HL-60/S4 treated with phorbol 12-myristate 13-acetate at 8.2 ng/mL for 4 days and 3 days (cell line): Measurements from ENCODE around the gene PPFIBP2.

Source experiments
- in situ Hi-C: fragments of 300-500 bp; cut with MboI; formaldehyde crosslinking; loops from 2 replicates; pipeline ENCODE4 v1.15.0; 2022; ENCODE audit warnings: low sequenced_read_pairs

Gene PPFIBP2

DNA sequence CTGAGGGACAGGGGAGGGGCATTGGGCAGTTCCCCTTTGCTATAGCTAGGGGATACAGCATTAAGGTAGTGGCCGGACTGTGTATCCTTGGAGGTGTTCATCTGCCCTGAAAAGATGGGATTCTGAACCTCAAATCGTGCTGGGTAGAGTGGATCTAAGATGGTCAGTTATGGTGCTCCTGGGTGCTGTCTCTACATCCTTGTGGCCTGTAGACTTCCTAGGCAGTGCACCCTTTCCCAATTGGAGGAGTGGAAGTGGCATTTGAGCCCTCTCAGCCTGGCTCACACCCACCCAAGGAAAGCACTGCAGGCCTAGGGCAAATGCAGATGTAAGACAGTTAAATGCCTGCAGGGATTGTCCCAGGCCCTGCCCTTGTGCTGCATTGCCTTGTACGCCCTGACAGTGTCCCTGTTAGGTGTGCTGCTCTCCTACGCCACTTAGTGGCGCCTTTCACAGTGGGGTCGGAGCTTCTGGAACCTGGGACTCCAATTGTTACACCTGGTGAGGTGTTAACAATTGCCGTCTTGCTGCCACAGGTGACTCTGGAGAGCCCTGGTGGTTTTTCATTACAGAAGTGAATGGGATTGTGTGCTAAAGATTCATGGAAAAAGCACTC is 35.0 kb downstream of the PPFIBP2 start:
- in situ Hi-C loops = no loop called here

DNA sequence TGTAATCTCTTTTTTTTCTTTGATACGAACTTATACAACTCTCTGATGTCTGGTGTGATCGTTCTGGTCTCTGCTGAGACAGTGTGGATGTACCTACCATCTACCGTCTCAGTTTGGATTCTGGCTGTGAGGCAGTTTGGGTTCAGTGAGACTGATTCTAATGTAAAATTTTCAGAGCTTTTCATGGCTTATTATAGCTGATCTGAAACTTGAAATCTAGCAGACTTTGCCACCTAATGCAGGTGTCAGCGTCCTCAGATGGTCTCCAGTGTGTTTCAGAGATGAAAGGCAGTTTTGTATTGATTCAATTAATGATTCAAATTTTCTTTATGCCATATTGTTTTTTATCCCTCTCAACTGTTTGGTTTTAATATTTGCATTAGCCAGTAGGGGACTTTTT is 35.9 kb downstream of the PPFIBP2 start:
- in situ Hi-C loops = no loop called here

DNA sequence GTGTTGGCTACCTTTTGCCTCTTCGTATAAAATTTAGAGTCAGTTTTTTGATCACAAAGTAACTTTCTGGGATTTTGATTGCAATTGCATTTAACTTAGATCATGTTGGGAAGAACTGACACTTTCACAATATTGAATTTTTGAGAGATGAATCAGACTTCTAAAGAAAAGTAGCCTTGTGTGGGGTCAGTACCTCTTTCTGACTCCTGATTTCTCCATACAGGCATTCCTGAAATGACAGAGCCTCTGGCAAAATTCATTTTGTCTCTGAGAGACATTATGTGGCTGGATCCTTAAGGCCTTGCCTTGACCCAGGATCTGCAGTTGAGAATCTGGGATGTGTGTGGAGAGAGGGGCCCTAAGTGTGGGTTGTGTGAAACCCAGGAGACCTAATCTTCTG is 37.8 kb downstream of the PPFIBP2 start:
- in situ Hi-C loops = no loop called here

DNA sequence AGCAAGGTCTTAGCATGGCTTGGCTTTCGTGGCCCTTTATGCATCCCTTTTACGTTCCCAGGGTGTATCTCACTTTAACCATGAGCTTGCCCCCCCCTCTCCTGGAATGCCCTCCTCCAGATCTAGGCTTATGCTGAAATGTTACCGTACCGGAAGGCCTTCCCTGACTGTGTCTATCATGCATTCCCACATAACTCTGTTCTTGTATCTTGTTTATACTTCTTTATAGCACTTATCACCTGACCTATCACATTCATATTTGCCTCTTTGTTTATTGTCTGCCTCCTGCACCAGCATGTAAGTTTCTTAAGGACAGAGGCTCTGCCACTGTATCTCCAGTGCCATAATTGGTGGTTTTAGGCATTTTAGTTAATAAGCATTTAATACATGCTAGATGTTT is 38.9 kb downstream of the PPFIBP2 start:
- in situ Hi-C loops = no loop called here

DNA sequence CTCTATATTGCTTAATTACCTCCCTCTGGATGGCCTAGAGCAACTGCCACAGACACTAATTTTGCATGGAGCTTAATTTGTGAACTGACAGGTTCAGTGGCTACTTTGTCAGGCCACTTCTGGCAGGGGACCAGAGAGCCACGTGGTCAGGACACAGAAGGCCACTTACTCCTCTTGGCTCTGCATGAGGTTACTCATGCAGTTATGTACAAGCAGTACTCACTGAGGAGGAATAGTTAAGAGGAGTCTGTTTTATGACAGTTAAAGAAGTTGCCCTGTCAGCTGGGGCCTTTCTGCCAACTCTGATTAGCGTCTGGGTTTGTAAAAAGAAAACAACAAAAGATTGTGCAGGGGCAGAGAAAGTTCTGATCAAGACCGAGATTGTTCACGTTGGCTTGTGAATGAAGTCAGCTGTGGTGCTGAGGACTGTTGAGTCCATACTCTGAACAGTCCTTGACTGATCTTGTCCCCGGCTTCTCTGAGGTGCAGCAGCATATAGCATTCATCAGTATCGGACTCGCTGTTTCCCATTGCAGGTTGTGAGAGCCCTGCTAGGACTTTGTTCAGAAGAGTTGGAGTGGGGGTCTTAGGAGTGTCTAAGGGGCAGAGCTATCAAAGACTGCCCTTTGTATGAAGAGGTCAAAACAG is 41.4 kb downstream of the PPFIBP2 start:
- in situ Hi-C loops = no loop called here

DNA sequence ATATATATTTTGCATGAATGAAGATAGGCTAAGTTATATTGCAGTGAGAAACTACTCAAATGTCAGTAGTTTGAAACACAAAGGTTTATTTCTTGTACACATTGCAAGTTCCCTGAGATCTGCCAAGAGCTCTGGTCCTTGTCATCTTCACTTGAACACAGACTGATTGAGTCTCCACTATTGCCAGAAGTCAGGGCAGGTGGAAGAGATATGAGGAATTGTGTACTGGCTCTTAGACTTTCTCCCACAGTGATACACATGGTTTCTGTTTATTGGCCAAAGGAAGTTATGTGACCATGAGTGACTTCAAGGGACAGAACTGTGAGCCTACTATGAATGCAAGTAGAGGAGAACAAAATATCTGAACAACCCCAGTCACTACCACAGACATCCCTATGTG is 44.2 kb downstream of the PPFIBP2 start:
- in situ Hi-C loops = no loop called here

DNA sequence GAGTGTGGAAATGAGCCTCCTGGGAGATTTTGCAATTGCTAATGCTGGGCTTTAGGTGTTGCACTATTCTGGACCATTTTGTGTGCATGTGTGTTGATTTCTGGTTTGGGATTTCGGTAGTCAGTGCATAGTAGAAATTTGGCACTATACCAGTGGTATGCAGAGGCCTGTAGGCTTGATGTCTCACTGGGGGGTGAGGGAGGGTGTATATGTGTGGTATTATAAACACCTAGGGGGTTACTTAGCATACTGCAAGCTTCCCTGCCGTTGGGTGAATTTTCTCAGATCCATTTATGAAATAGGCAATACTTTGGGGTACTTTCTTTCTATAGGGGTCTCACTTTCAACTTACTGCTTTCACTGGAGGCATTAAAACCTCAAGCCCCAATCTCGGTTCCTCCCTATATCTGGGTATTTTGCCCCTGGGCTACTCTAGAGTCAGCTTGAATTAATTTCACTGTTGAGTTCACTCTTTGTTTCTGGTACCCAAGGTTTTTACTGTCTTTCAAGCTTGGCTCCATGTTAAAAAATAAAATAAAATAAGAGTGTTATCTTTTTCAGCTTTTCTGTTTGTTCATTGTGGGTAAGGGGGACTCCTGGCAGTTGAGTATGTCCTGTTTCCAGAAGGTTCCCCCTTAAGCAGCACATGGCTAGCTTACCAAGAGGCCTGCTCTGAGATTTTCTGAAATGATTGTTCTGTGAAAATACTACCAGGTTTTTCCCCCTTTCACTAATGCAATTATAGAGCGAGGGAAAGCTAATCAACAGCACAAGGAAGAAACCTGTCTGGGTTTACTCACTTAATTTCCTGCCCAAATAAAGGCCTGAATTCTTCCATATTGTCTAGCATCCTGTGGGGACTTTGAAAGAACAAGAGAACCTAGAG is 45.8 kb downstream of the PPFIBP2 start:
- in situ Hi-C loops = no loop called here

DNA sequence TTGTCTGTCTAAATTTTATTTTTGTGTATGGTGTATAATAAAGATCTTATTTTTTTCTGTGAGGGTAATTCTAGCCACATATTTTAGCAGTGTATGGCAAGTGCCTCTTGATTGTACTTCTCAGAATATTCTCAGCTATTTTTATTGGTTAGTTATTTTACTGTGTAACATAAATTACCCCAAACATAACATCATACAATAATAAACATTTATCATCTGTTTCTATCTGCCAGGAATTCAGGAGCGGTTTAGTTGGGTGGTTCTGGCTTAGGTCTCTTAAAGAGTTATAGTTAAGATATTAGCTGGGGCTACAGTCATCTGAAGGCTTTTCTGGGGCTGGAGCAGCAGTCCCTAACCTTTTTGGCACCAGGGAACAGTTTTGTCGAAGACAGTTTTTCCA is 47.8 kb downstream of the PPFIBP2 start:
- in situ Hi-C loops = no loop called here

DNA sequence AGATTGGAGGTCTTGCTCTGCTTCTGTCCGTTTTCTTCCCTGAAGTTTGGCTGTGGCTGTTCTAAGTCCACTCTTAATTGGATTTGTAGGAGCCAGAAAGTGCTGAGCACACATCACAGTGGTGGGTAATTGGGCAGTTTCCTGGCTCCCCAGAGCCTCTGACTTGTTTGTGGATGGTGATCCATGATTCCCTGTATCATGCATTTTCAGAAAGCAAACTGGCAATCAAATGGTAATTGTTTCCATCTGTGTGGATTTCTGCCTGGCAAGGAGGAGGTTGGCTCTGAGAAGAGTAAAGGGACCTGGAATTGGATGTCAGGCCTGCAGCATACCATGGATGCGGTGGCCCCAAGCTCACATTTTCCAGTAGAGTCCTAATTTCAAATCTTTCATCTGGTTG is 49.5 kb downstream of the PPFIBP2 start:
- in situ Hi-C loops = no loop called here

DNA sequence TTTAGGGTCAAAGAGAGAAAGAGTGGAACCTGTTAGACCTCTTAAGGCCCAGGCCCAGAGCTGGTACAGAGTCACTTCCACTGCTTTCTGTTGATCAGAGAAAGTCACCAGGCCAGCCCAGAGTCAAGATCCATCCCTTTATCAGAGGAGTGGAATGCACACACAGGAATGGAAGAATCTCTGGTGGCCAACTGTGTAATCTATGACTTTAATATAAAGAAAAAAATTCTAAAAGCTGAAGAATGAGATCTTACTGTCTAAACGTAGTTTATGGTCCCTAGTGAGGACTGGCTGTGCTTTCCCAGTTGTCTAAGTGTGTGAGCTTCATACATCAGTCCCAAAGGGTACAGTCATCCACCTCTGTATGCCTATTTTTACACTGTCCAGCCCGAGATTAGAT is 51.0 kb downstream of the PPFIBP2 start:
- in situ Hi-C loops = no loop called here

DNA sequence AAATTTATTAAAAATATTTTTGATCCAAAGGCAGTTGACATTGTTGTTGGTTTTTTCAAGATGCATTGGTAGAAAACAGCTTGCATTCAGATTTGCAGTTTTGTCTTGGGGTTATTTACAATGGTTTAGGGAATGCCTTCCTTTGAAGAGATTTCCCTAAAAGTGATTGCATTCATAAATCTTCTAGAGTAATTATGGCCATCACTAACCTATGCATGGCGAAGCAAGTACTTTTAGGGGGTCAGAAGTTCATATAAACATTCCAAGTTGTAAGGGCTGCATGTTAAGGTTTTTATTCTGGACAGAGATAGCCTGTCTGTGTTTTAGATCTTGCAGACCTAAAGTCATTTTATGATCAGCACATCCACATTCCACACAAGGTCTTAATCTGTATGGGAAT is 53.5 kb downstream of the PPFIBP2 start:
- in situ Hi-C loops = no loop called here

DNA sequence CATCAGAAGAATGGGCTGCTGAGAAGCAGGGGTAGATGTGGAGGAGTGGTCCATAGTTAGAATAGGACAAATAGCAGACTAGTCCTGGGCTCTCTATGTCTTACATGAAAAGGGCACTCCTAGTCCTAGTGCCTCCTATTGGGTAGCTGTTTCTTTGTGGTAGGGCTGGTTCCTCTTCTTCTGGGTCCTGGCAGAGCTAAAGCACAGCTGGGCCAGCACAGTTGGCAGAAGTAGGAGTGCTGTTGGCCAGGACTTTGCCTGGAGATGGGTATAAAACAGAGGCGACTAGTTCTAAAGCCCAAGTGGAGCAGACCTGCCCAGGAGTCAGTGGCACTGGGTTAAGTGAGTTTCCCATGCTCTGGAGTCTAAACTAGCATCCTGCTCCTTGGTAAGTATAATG is 55.2 kb downstream of the PPFIBP2 start:
- in situ Hi-C loops = no loop called here

DNA sequence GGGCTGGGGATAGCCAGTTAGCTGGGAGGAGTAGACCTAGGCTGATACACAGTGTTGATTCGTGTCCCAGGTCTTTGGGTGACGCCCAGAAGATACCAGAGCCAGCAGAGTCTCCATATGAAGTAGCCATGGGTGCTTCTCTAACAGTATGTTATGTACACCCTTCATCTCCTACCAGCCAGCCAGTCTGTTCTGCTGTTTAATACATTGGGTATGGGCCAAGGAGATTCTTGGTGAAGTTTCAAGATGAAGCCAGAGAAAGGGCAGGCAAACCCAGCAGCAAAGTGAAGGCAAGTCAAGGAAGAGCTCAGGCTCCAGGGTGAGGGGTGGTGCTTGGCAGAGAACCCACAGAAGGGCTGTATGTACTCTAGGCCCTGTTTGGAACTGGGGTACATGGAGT is 56.4 kb downstream of the PPFIBP2 start:
- in situ Hi-C loops = no loop called here

DNA sequence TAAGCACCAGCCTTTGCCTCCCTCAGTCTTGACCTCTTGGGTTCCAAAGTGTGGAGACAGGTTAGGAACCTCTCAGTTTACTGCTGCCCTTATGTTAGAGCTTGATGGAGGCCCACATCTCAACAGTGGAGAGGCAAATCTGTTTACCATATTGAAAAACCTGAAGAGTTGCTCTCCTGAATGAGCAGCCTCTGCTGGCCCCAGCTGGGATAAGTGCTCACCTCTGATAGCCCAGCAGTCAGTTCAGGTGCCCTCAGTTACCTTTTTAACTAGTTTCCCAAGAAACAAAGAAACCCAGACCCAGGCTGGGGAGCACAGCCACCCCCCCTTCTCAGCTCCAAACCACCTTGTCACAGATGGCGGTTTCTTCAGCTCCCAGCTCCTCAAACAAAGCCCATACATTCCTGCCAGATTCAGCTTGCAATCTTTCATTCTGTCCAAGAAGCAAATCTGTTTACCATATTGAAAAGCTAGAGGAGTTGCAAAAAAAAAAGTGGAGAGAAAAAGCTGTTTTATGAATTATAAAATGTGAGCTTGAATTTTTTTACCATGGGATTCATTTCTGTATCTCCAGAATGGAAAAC is 57.2 kb downstream of the PPFIBP2 start:
- in situ Hi-C loops = no loop called here

DNA sequence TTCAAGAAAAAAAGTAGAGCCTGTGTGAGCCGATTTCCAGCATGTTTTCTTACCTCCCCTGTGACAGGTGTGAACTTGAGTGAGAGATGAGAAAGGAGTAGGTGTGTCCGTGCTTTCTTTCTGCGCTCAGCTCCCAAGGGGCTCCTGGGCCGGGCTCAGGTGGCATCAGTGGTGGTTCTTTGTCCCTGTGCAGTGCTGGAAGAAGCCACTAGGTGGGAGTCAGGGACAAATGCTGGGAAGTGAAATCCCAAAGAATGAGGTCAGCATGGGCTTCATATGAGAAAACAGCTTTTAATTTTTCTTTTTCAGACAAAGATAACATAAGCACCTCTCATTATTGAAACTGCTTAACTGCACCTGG is 57.8 kb downstream of the PPFIBP2 start:
- in situ Hi-C loops = no loop called here

DNA sequence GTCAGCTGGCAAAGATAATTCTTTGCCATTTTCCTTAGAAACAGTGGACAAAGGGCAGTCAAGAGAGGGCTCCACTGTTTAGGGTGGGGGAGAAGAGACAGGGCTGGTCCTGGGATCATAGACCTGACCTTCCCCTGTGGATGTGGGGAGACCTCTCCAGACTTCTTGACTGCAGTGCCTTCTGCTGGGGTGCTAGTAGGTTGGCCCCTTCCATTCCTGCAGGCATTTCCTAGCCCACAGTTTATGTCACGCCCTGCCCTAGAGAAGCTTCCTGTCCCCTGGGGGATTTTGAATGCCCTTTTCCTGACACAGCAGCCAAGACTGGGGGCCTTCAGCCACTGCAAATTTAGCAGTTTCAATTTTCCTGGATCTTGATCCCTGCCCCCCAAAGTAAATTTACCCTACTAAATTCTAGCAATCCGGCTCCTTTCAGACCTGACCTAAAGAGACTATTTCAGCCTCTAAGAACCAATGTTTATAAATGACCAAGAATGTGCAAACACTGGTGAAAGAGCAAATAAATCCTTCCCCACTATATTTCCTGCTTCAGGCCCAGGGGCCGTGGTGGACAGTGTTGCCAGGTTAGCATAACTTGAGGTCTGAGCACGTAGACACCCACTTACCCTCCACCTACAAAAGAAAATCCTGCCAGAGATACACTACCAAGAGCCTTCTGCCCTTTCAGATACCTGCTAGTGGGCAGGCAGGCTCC is 58.4 kb downstream of the PPFIBP2 start:
- in situ Hi-C loops = no loop called here

DNA sequence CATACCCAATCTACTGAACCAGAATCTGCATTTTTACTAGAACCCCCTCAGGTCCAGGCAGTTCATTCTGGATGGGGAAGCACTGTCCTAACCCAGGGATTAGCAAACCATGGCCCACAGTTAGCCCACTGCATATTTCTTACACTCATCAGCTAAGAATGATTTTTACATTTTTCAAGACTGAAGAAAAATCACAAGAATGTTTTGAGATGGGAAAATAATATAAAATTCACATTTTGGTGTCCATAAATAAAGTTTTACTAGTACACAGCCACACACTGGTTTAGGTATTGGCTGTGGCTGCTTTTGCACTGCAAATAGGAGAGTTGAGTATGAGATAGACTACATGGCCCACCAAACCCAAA is 59.4 kb downstream of the PPFIBP2 start:
- in situ Hi-C loops = no loop called here

DNA sequence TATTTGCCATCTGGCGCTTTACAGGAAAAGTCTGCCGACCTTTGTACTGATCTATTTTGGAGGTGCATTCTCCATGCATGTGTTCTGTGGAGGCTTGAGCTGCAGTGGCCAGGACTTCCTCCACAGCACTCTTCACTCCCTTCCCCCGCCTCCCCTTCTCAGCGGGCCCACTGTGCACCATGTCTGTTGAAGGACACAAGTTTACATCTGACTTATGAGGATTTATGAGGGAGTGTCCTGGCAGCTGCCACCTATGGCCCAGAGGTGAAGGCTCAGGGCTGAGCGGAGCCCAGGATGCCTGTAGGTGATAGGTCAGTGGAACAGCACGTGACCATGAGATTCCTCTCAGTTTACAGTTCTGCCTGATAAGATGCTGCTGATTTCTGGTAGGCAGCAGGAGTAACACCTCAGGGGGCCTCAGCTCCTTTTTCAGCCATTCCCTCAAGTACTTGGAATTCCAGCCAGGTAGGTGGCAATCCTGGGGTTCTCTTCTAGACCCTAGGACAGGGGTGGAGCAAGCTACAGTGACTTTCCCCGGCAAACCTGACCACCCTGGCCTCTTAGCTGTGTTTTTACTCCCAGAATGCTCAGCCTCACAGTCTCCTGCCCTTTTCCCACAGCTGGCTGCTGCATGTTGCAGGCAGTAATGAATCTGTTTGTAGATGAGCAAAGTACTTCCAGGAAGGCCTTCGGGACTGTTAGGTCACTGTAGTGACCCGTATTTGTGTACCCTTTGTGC is 59.9 kb downstream of the PPFIBP2 start:
- in situ Hi-C loops = no loop called here

DNA sequence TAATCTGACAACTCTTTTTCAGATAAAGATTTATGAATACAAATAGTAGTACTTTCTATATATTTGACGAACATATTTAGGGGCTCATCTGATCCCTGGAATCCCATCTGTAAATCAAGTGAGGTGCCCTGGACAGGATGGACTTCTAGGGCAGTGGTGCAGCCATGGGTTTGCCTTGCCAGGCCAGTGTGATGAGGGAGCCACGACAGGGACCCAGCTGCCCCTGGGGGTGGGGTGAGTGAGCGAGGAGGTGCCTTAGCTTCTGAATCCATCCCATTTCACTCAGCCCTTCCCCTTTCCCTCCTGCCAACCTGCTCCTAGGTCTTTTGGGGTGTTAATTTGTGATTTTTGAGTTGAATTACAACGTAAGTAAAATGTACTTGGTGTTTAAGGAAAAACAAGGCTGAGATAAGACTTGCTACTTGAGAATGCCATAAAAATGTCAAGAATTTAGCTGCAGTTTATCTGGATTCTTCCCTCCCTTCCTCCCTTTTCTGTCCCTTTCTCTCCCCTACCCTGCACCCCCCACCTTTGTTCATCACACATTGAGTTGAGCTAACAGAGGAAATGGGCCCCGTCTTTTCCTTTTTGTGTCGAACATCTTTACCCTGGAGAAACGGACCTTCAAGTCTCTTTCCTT is 60.8 kb downstream of the PPFIBP2 start:
- in situ Hi-C loops = no loop called here
